SK-N-SH (cell line): ENCODE data around the gene GOLGA3. TPM values are rescaled to one million over a fixed set of nuclear protein-coding genes. Genes with fewer than 3 reads are reported as not detected.

Experiments used
- CTCF ChIA-PET: fragments of 300-600, 350-600 bp; formaldehyde crosslinking; extraction: SDS; loops from one replicate; lab custom pipeline; 2021; lab: Yijun Ruan, JAX
- POLR2A ChIA-PET: fragments of 350-600 bp; sonication (Branson Sonifier 250); formaldehyde crosslinking; extraction: SDS; loops from one replicate; lab custom pipeline; 2020; ENCODE audit warnings: antibody characterized with exemption, inconsistent platforms; lab: Yijun Ruan, JAX
- DNase-seq: peaks from one replicate; pipeline ENCODE4 v3.0.0; 2012
- H2AFZ ChIP-seq: fragments of 200-600 bp; sonication (generic); 2 replicates; pipeline ENCODE4 v1.8.1; 2016; ENCODE audit warnings: antibody characterized with exemption, mild to moderate bottlenecking, low read depth
- H3F3A ChIP-seq: fragments of 200-600 bp; sonication (generic); replicated peaks from 2 replicates; pipeline ENCODE3; 2016; ENCODE audit warnings: antibody characterized with exemption, mild to moderate bottlenecking; ENCODE audit not compliant: insufficient read depth
- H3K27ac ChIP-seq, 2 experiments: fragments of 200-500 bp in 1 of 2; fragments of 200-600 bp in 1 of 2; sonication (Bioruptor generic) in 1 of 2; sonication (generic), shearing (Covaris generic) in 1 of 2; 2 replicates each; pipeline versions ENCODE4 v1.5.1 to v1.6.1; 2014 to 2016; ENCODE audit warnings: low read depth in 2 of 2, inconsistent platforms in 1 of 2, low read length in 1 of 2, mild to moderate bottlenecking in 1 of 2, mixed read lengths in 1 of 2
- H3K27me3 ChIP-seq: fragments of 200-600 bp; sonication (generic), shearing (Covaris generic); 2 replicates; pipeline ENCODE4 v1.6.1; 2016; ENCODE audit warnings: mixed run types; ENCODE audit not compliant: insufficient read depth
- H3K36me3 ChIP-seq, 2 experiments: fragments of 200-500 bp in 1 of 2; fragments of 200-600 bp in 1 of 2; sonication (Bioruptor generic) in 1 of 2; sonication (generic) in 1 of 2; replicated peaks in 1 of 2; 2 replicates each; pipeline versions ENCODE3 to v1.5.1; 2014 to 2016; ENCODE audit warnings: low read length in 1 of 2, mild to moderate bottlenecking in 1 of 2; ENCODE audit not compliant: insufficient read depth in 2 of 2, control insufficient read depth in 1 of 2
- H3K4me1 ChIP-seq, 2 experiments: fragments of 200-500 bp in 1 of 2; fragments of 200-600 bp in 1 of 2; sonication (Bioruptor generic) in 1 of 2; sonication (generic), shearing (Covaris generic) in 1 of 2; 2 replicates each; pipeline versions ENCODE4 v1.5.1 to v1.6.1; 2014 to 2016; ENCODE audit warnings: low read depth in 1 of 2, low read length in 1 of 2, mixed run types in 1 of 2; ENCODE audit not compliant: insufficient read depth in 2 of 2, control insufficient read depth in 1 of 2
- H3K4me2 ChIP-seq: fragments of 200-600 bp; sonication (generic), shearing (Covaris generic); 2 replicates; pipeline ENCODE4 v1.6.1; 2017; ENCODE audit warnings: mixed run types
- H3K4me3 ChIP-seq, 2 experiments: fragments of 200-500 bp in 1 of 2; fragments of 200-600 bp in 1 of 2; sonication (Bioruptor generic) in 1 of 2; sonication (generic), shearing (Covaris generic) in 1 of 2; 2 replicates each; pipeline versions ENCODE4 v1.5.1 to v1.8.1; 2014 to 2016; ENCODE audit warnings: low read depth in 2 of 2, inconsistent platforms in 1 of 2, low read length in 1 of 2, mild to moderate bottlenecking in 1 of 2, mixed read lengths in 1 of 2, moderate library complexity in 1 of 2
- H3K79me2 ChIP-seq: fragments of 200-600 bp; sonication (generic); 2 replicates; pipeline ENCODE4 v1.8.1; 2017; ENCODE audit warnings: mild to moderate bottlenecking; ENCODE audit not compliant: insufficient read depth
- H3K9ac ChIP-seq: fragments of 200-600 bp; sonication (generic); 2 replicates; pipeline ENCODE4 v1.6.1; 2017; ENCODE audit warnings: mixed run types
- H3K9me2 ChIP-seq: fragments of 200-600 bp; sonication (generic); 2 replicates; pipeline ENCODE4 v1.6.1; 2017; ENCODE audit warnings: mixed run types
- H3K9me3 ChIP-seq: fragments of 200-600 bp; sonication (generic); 2 replicates; pipeline ENCODE4 v1.6.1; 2017; ENCODE audit warnings: mixed run types, mild to moderate bottlenecking, moderate library complexity
- H4K20me1 ChIP-seq: fragments of 200-600 bp; sonication (generic); 2 replicates; pipeline ENCODE4 v1.6.1; 2017; ENCODE audit warnings: mild to moderate bottlenecking, mixed run types; ENCODE audit not compliant: insufficient read depth
- CTCF ChIP-seq: fragments of 200-600 bp; sonication (generic); IDR thresholded peaks from 2 replicates; pipeline ENCODE4 v1.6.1; 2017; ENCODE audit warnings: antibody characterized with exemption, mild to moderate bottlenecking, moderate library complexity
- ELF1 ChIP-seq: IDR thresholded peaks from 2 replicates; pipeline ENCODE4 v1.4.0; 2012
- FOXJ3 ChIP-seq: sonication (generic); formaldehyde crosslinking; IDR thresholded peaks from 2 replicates; pipeline ENCODE4 v1.5.1; 2020; ENCODE audit warnings: mild to moderate bottlenecking, missing genetic modification reagents
- GABPA ChIP-seq: IDR thresholded peaks from 2 replicates; pipeline ENCODE4 v1.4.0; 2012; ENCODE audit warnings: low read depth, mild to moderate bottlenecking
- GATA2 ChIP-seq: sonication (generic); formaldehyde crosslinking; IDR thresholded peaks from 2 replicates; pipeline ENCODE4 v1.5.0; 2020; ENCODE audit warnings: mild to moderate bottlenecking, missing genetic modification reagents
- NFIC ChIP-seq: IDR thresholded peaks from 2 replicates; pipeline ENCODE4 v1.4.0; 2012; ENCODE audit warnings: borderline replicate concordance
- PBX3 ChIP-seq: IDR thresholded peaks from 2 replicates; pipeline ENCODE4; 2012
- RCOR1 ChIP-seq: fragments of 150-350 bp; IDR thresholded peaks from 2 replicates; pipeline ENCODE4 v1.6.1; 2017; ENCODE audit warnings: antibody characterized with exemption, low read length
- RFX5 ChIP-seq: IDR thresholded peaks from 2 replicates; pipeline ENCODE4 v1.6.1; 2012; ENCODE audit warnings: mild to moderate bottlenecking, improper control_type of control experiment, low read length
- SIN3A ChIP-seq: IDR thresholded peaks from 2 replicates; pipeline ENCODE4 v1.6.1; 2012; ENCODE audit warnings: low read depth, mild to moderate bottlenecking, low read length, moderate library complexity, borderline replicate concordance
- USF2 ChIP-seq: fragments of 150-350 bp; IDR thresholded peaks from 2 replicates; pipeline ENCODE4 v1.6.1; 2017; ENCODE audit warnings: antibody characterized with exemption, low read length, low read depth, borderline replicate concordance
- YY1 ChIP-seq: IDR thresholded peaks from 2 replicates; pipeline ENCODE4 v1.4.0; 2012; ENCODE audit warnings: low read depth, mild to moderate bottlenecking
- WGBS: methylation state at CpG from one replicate; pipeline ENCODE4 v1.1.6; 2017; ENCODE audit warnings: low lambda C conversion rate; 5-methylcytosine and 5-hydroxymethylcytosine counted together
- polyA plus RNA-seq, 3 experiments: library from polyadenylated mRNA; depleted of rRNA; stranded (reverse); fragments of >200 nt; gene quantifications; 2 replicates each; pipeline ENCODE4 v1.2.3, GENCODE V29; 2012

GOLGA3 gene
- polyA plus RNA-seq, 1 of the 3 experiments (the other 2 are of a cell fraction): 16.9 TPM

- DNase-seq: no peak
- 84% methylated on average over 25 of the region's 27 CpGs for WGBS
- Histone ChIP-seq H4K20me1 (peaks cover 9% of the 10 kb centered on the region; the same call in 1 of the 2 replicates), H3K9ac (no peak overlapping the region), H3K27me3 (no peaks in the 10 kb centered on the region), H3K79me2 (peaks cover 14% of the 10 kb centered on the region), H3K4me2 (no peak overlapping the region), H2AFZ (no peak overlapping the region), H3K36me3 (peaks cover 18 to 33% of the 10 kb centered on the region in 2 experiments), H3K27ac (peak overlapping the region in 1 of 2 experiments; percentile 54; a peak in 2 of 4 replicates), H3K4me3 (no peak overlapping the region), H3F3A (peaks cover 50% of the 10 kb centered on the region), H3K9me3 (no peaks in the 10 kb centered on the region), H3K4me1 (peaks cover 2 to 5% of the 10 kb centered on the region in 2 experiments; a peak in 2 of 4 replicates), H3K9me2 (no peaks in the 10 kb centered on the region)
- POLR2A ChIA-PET: interaction anchor here (0.7 kb wide), 1 partner anchor 18 kb away, joined by 3 read pairs; no protein-coding TSS in a partner anchor
- CTCF ChIA-PET: interaction anchor here (2.1 kb wide), 1 partner anchor 12 kb away, joined by 24 read pairs; no protein-coding TSS in a partner anchor
- TF ChIP-seq NFIC (no peak), YY1 (no peak), FOXJ3 (CRISPR knock-in tag) (no peak), RFX5 (no peak), GABPA (no peak), USF2 (no peak), GATA2 (no peak), ELF1 (no peak), RCOR1 (no peak), SIN3A (no peak)
Measured at GRCh38 chr12:132766380-132767085, 62.1 kb downstream of the GOLGA3 start.

- Histone ChIP-seq H3K9me2 (no peaks in the 10 kb centered on the region), H3K4me2 (no peak overlapping the region), H3K4me1 (peaks cover 5 to 7% of the 10 kb centered on the region in 2 experiments; a peak in 2 of 4 replicates), H3K27ac (no peak overlapping the region), H2AFZ (no peak overlapping the region), H3K79me2 (peaks cover 26% of the 10 kb centered on the region), H3K9ac (no peak overlapping the region), H4K20me1 (peaks cover 17% of the 10 kb centered on the region), H3K27me3 (no peaks in the 10 kb centered on the region), H3K36me3 (peaks cover 11 to 23% of the 10 kb centered on the region in 2 experiments), H3F3A (peaks cover 48% of the 10 kb centered on the region), H3K9me3 (no peaks in the 10 kb centered on the region), H3K4me3 (no peak overlapping the region)
- no peak for DNase-seq
- WGBS: 91% methylated on average over 11 of the region's 11 CpGs
- TF ChIP-seq CTCF: no peak
- no peak for TF ChIP-seq USF2
- no peak for TF ChIP-seq PBX3
- ChIA-PET POLR2A (no interaction called here), CTCF (interaction anchor here (0.9 kb wide), 1 partner anchor 14 kb away, joined by 3 read pairs; no protein-coding TSS in a partner anchor)
Measured at GRCh38 chr12:132765361-132765760, 63.3 kb downstream of the GOLGA3 start.
